GM19452 (cell line): ENCODE data around the gene RAP2A.

Source experiments
- ATAC-seq: cut with Tn5 transposase; IDR thresholded peaks from one replicate; pipeline ENCODE4 v1.9.1; 2021; ENCODE audit not compliant: unreplicated experiment

Gene RAP2A

GRCh38 chr13:97446448-97446847, 12.5 kb downstream of the RAP2A start:
- no peak for ATAC-seq

- peak; percentile 81 for ATAC-seq
These were observed 14.7 kb downstream of the RAP2A start for GRCh38 chr13:97448503-97449251.

DNA sequence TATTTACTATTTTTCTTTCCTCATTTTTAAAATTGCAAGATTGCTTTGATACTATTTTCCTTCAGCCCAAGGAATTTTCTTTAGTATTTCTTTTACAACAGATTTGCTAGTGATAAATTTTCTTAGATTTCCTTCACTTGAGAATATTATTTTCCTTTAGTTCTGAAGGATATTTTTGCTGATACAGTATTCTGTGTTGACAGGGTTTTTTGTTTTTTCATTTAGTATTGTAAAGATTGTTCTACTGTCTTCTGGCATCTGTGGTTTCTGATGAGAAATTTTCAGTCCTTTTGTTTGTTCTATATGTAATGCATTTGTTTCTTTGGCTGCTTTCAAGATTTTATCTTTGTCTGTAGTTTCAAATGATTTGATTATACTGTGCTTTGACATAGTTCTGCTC, 20.7 kb downstream of the RAP2A start:
- ATAC-seq, result no peak

DNA sequence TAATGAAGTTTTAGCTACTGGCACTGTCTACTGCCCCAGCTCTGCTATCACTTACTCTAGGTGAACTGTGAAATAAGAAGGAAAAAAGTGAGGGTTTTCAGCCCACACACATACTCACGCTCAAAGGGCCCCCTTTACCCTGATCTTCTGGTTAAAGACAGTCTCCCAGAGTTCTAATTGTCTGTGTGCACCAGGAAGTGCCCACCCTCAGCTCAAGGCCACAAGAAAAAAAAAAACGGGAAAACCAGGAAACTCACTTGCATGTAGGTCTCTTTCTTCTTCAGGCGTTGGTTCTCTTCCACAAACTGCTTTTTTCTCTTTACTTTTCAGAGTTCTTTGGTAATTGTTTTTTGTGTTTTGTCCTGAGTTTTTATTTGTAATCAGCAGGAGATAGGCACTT, 22.1 kb downstream of the RAP2A start:
- ATAC-seq, result no peak

DNA sequence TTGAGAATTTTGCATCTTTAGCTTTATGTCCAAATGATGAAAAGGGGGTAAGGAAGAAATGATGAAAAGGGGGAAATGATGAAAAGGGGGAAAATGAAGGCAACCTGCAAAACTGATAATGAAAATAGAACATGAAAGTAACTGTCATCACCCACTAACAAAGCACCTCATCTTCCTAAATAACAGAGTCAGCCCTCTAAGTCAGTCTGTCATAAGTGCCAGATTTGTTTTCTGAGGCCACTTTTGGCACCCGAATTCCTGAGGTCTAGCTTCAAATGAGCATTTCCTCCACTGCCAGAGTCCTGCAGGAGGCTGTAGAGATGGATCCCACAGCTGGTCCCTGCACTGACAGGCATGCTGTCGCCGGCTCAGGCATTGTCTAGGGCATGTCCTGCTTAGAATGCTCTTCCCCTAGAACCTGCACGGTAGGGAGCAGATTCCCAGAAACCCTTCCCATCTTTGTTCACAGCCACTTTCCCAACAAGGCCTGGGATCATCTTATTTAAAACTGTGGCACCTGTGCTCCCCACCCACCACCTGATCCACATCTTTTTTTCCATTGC, 25.3 kb downstream of the RAP2A start:
- ATAC-seq, result no peak

DNA sequence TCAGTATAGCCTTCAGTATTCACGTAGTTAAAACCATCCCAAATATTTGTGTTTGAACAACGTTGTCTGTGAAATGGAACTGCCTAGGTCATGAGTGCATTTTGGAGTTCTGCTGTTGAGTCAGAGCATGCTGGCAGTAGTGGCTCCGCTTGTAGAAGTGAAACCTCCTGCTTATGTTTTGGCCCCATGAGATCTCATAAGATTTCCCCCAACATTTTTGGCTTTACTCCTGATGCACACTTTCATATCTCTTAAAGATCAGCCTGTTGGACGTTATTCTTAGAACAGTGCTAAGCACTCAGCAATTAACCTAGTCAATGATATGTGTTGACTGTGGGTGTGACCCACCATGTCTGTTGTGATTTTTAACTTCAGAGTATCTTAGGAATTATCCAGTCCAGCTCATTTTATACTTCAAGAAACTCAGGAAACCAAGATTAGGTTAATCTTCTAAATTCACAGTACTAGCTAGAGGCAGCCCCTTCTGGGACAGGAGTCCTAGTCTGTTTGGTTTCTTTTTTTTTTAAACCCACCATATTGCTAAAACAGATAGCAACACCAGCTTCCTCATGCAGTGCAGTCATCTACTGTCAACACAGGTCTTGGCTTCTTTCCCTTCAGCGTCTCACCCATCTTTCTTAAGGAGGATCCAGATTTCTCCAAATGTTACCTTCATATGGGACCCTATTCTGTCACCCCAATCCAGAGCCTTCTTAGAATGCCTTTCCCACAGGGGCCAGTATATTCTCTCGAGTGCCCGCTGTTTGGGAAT, 26.2 kb downstream of the RAP2A start:
- ATAC-seq, result peak; percentile 92

GRCh38 chr13:97460853-97461252, 26.9 kb downstream of the RAP2A start:
- no peak for ATAC-seq

- no peak for ATAC-seq
These were observed 30.6 kb downstream of the RAP2A start for GRCh38 chr13:97464561-97464960.

GRCh38 chr13:97466722-97467121, 32.8 kb downstream of the RAP2A start:
- no peak for ATAC-seq

DNA sequence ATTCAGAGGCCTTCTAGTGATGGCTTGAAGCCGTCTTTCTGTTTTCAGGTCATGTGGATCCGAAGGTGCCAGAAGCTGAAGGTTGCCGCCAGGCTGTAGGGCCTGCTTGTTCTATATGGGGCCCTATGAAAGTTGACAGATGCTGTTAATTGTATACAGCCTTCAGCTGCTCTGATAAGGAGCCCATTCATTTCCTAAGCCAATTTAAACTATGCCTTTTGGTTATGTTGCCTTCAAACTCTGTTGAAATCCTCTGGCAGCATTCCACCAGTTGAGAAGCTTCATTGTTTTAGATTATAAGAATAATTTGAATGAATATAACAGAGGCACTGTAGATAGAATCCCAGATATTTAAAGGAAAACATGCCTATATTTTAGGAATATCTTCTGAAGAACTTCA, 34.4 kb downstream of the RAP2A start:
- no peak for ATAC-seq

DNA sequence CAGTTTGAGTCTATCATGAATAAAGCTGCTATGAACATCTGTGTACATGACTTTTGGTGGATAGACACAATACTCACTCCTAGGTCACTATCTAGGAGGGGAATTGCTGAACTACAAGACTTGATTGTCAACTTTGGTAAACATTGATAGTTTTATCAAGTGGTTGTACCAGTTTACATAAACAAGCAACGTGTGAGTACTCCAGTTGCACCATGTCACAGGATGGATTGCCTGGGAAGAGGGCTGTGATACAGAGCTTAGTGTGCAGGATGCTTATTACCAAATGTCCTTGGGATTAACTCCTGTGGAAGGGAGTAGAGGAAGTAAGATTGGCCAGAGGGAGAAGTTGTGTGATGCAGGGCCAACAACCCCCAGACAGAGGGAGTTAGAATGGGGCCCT, 37.7 kb downstream of the RAP2A start:
- no peak for ATAC-seq

GRCh38 chr13:97474349-97474980, 40.5 kb downstream of the RAP2A start:
- no peak for ATAC-seq

- ATAC-seq, result no peak
These were observed 41.0 kb downstream of the RAP2A start for GRCh38 chr13:97475011-97475410.

DNA sequence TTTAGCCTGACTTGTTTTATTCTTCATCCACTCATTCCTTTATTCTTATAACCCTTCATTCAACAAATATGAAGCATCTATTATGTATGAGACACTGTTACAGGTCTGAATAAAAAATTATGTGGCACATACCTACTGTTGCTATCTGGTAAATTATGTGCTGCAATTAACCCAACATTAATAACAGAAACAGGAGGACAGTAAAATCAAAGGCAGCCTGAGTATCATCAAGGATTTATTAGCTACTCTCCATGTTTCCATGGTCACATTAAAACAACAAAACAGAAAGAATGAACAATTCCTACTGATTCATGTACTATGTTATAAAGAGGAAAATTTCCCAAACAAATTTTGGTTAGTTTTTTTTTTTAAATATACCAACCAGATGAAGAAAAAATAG, 43.9 kb downstream of the RAP2A start:
- no peak for ATAC-seq

DNA sequence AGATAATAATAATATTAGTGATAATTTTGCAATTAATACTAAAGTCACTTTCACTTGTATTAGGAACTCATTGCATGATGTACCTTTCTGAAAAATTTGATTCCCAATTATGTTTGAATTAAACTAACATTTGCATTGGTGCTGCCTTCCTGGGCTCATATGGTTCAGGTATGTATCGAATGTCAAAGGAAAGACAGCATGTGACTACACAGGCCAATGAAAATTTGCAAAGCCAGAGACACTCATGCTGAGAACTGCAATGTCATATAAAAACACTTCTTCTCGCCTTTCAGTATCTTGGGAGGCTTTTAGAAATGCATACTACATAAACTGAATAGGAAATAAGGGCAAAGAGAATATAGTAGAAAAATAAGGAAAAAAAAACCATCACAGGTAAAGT, 44.3 kb downstream of the RAP2A start:
- no peak for ATAC-seq

DNA sequence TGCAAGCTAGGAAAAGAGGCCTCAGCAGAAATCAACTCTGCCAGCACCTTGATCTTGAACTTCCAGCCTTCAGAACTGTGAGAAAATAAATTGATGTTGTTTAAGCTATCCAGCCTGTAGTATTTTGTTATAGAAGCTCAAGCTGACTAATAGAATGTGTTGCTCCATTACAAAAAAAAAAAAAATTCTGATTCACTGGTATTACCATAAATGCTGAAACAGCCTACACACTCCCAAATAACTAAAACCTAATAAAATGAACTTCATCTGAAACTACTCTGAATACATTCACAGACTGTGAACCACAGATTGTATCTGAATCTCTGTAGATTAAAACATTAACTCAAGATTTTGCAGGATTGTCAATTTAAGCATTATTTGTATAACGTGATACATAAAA, 49.5 kb downstream of the RAP2A start:
- no peak for ATAC-seq

- ATAC-seq, result no peak
These were observed 50.3 kb downstream of the RAP2A start for GRCh38 chr13:97484301-97484700.

GRCh38 chr13:97485320-97485719, 51.4 kb downstream of the RAP2A start:
- no peak for ATAC-seq

GRCh38 chr13:97490702-97491307, 56.8 kb downstream of the RAP2A start:
- no peak for ATAC-seq

GRCh38 chr13:97491452-97491851, 57.5 kb downstream of the RAP2A start:
- ATAC-seq, result no peak

GRCh38 chr13:97492257-97492656, 58.3 kb downstream of the RAP2A start:
- no peak for ATAC-seq
